Loucy (cell line): ENCODE results near the gene HADHB.

Source experiments
- CTCF ChIP-seq: fragments of 200-600 bp; sonication (generic); conservative IDR thresholded peaks from 2 replicates; pipeline ENCODE4 v1.5.1; 2014; ENCODE audit warnings: mild to moderate bottlenecking, antibody characterized with exemption, low read length
- EZH2phosphoT487 ChIP-seq: fragments of 200-600 bp; IDR thresholded peaks from 2 replicates; pipeline ENCODE4 v1.6.1; 2018; ENCODE audit warnings: antibody characterized with exemption, mild to moderate bottlenecking, moderate library complexity, borderline replicate concordance

DNA sequence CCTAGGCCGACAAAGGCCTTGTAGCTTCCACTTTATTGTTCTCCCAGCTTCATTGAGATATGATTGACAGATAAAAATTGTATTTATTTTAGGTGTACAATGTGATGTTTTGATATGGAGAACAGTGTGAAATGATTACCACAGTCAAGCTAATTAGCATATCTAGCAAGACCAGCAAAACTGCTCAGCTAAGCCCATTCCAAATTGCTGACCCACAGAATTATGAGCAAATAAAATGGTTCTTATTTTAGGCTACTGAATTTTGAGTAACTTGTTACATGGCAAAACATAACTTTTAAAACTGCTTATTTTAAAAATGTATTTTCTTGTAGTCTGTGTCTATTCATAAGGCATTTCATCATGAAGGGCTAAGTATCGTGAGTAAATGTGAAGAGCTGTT lies 92.6 kb downstream of the HADHB start:
- TF ChIP-seq CTCF: no peak
- TF ChIP-seq EZH2phosphoT487: no peak
